Stimulated activated CD4-positive, alpha-beta T cell treated with anti-CD3 and anti-CD28 coated beads, Interleukin-2, amount 100 ng/mL, for 24 hours (primary cell): ENCODE data around the gene SH3BGRL3.
A peak's percentile ranks its signal among the peaks of the same experiment; 100 is the strongest.
"Not testable (repeated sequence)": the region's sequence is repeated elsewhere in the genome, so short reads cannot be mapped to it uniquely, and the experiment has no call there.

Experiments
- DNase-seq, 2 donors: peaks; one replicate each; pipeline ENCODE4 v3.0.0-alpha.2; 2020

The SH3BGRL3 gene

DNA sequence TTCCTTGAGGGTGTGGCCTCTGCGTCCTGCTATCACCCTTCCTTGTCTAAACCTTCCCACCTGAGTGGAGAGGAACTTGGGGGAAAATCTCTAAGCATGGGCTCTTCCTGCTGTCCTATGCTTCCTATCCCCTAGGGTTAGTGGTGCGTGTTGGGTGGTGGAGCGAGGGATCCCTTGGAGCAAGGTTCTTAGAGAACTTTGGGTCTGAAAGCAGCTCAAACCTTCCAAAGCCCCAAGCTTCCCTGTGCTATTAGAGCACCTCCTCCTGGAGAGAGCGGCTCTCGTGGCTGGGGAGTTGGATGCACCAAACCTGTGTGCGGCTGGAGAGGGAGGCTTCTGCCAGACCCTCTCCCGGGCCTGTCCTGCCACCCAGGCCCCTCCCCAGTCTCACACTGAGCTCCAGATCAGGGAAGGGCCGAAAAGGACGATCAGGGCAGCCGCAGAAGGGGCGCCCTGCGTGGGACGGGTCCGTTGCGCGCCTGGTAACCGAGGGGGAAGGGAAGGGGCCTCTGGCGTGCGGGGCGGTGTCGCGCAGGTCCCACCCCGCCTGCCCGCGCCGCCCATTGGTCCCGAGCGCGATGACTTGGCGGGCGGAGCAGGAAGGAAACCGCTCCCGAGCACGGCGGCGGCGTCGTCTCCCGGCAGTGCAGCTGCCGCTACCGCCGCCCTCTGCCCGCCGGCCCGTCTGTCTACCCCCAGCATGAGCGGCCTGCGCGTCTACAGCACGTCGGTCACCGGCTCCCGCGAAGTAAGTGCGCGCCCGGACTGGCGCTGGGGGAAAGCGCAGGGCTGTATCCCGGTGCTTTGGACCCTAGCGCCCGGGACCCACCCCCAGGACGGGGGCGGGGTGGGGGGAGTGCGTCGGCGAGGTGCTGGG is at the start of gene SH3BGRL3:
Gene SH3BGRL3, plus strand, starts transcription at position 631 of the 877 bp plus-strand sequence. Its CDS starts 70 bp downstream, at position 701.
- peak; percentile 84 to 88 for DNase-seq

DNA sequence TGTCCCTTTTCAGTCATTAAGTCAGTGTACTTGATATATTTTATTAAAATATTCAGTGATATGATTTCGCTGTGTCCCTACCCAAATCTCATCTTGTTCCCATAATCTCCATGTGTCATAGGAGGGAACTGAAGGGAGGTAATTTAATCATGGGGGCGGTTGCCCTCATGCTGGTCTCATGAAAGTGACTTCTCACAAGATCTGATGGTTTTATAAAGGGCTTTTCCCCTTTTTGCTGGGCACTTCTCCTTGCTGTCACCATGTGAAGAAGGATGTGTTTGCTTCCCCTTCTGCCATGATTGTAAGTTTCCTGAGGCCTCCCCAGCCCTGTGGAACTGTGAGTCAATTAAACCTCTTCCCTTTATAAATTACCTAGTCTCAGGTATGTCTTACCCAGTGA is 49.2 kb upstream of the SH3BGRL3 start:
- not testable (repeated sequence) for DNase-seq

DNA sequence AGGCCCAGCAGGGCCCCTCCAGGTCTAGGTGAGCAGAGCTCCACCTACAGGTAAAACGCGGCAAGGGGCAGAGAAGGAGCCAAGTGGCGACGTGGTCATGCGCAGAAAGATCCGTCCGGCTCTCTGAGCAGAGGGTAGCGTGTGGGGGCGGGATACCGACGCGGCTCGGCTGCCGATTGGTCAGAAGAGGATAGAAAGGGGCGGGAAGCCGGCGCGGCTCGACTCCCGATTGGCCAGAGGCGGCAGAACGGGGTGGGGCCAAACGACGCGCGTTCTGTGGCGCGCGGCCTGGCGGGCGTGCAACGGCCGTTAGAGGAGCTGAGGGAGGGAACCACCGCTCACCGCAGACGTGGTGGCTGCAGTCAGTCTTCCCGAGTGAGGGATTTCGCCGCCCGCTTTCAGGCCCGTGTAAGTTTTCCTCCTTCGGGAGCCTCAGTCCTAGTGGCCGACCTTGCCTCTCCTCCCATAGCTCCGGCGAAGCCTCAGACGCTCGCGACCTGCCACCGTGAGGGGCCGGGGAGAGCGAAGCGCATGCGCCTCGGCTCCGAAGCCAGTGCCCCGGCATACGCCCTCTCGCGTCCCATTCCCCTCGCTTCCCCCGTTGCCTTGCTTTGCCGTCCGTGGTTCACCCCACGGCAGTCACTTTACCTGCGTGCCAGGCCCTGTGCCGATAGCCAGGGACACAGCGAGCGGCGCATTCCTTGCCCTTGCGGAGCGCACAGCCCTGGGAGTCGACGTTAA is 45.8 kb upstream of the SH3BGRL3 start, which contains the start of gene CEP85:
Gene CEP85, plus strand, starts transcription at position 298 of the 741 bp plus-strand sequence. CDS start 5,584 bp downstream, outside the sequence.
- peak; percentile 98 for DNase-seq

DNA sequence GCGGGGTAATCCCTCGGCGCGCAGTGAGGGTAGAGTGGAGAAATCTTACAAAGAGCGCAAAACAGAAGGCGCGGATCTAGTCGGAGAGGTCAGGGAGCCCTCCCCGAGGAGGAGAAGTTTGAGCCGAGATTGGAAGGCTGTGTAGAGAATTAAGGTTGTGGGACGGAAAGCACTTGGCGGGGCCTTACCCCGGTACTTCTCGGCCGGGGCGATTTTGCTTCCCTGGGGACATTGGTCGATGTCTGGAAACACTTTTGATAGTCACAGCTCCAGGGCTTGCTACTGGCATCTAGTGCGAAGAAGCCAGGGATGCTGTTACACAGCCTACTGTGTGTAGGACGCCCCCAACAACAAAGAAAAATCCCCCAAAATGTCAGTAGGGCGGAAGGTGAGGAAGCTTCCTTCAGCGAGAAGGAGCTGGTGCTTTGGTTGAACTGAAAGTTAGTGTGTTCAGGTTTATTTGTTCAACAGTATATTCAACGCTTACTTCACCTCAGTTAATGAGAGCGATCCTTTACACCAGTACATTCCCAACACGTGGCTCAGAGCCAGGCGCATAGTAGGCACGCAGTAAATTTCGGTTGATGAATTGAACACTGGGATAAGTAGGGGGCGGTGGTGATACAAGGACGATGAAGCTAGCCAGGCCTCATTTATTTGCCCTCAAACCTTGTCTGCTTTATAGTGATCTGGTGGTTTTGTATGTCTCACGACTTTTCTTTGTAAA is 45.1 kb upstream of the SH3BGRL3 start:
- peak in 1 of 2 donors; percentile 11 for DNase-seq

DNA sequence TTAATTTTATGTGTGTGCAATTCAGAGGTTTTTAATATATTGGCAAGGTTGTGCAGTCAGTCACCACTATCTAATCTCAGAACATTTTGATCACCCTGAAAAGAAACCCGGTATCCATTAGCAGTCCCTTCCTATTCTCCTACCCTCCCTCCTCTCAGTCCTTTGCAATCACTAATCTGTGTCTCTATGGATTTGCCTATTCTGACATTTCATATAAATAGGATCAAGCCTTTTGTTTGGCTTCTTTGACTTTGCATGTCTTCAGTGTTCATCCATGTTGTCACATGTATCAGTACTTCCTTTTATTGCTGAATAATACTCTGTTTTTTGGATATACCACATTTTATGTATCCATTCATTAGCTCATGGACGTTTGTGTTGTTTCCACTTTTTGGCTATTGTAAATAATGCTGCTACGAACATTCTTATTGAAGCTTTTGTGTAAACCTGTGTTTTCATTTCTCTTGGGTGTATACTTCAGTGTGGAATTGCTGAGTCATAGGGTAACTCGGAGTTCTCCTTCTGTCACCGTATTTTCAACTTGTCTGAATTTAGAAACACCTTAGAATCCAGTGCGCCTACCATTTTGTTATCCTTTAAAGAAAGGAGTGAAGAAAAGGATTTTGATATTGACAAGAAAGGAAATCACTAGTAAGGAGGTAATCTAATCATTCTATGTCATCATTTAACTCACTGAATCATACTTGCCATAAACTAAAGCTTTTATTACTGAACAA is 42.5 kb upstream of the SH3BGRL3 start:
- no peak for DNase-seq

DNA sequence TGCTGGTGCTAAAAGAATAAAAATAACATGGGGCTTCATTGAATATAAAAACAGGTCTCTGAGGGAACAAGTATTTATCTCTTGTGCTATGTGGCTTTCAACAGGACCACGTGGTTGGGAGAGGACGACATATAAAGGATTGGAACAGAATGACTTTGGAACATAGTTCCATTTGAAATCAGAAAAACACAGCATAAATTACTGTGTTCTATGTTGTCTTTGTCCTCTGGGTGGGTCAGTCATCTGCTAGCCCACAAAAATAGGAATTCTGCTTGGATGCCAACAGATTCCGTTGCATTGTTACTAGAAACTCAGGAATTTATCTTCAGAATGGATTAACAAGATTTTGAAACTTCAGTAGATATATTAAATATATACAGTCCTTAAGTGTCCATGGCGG is 40.0 kb upstream of the SH3BGRL3 start:
- no peak for DNase-seq

DNA sequence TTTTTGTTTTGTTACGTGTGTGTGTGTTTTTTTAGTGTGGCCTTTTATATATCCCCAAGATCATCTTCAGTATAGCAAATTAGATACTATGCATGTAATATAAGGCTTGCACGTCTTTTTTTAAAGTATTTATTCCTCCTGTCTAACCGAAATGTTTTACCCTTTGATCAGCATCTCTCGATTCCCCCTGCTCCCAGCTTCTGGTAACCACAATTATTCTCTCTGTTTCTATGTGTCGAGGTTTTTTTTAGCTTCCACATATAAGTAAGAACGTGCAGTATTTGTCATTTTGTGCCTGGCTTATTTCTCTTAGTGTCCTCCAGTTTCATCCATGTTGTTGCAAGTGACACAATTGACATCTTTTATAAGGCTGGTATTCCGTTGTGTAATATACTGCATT is 27.2 kb upstream of the SH3BGRL3 start:
- DNase-seq, result no peak

DNA sequence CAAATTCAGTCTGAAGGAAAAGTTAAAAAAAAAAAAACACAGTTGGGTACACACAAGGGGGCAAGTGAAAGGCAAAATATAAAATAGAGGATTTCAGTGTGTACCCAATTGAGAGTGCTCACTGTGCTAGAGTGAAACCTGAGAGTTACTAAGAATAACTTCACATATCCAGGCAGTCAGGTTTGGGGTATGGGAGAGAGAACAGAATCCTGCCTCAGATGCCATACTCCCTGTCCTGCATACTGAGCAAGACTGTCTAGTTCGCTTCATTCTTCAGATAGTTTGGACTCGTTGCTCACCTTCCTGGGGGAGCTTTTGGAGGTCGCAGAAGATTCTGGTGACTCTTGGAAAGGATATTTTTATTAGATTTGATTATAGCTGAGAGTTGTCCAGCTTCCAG is 25.5 kb upstream of the SH3BGRL3 start:
- DNase-seq, result no peak

DNA sequence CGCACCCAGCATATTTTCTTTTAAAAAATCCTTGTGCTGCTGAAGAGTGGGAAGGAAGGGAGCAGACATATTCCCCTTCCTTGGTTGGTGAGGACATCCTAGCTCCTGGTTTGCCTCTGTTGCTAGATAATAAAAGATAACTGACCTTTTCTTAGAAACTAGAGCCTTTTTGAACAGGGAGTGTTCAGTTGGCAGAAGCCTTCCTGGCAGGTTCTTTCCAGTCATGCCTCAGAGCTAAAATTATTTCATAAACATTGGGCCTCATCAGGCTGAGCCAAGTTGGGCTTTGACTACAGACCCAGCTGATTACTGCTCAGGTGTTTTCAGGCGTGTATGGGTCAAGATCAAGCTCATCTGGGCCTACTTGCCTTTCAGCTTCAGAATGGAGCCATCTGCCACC is 22.7 kb upstream of the SH3BGRL3 start:
- DNase-seq, result no peak

DNA sequence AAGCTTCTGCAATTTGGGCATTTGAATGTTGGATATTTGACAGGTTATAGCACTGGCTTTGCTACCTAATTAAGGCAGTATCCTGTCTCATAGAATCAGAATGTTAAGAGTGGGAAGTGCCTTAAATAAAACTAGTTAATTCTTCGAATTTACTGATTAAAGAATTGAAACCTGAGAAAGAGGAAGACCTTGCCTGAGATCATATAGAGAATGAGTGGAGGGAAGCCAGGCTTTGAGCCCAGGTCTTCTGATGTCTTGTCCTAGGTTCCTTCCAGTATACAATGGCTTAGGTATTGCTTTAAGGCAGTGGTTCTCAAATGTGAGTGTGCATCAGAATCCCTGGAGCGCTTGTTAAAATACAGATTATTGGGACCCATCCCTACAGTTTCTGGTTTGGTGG is 20.9 kb upstream of the SH3BGRL3 start:
- no peak for DNase-seq

DNA sequence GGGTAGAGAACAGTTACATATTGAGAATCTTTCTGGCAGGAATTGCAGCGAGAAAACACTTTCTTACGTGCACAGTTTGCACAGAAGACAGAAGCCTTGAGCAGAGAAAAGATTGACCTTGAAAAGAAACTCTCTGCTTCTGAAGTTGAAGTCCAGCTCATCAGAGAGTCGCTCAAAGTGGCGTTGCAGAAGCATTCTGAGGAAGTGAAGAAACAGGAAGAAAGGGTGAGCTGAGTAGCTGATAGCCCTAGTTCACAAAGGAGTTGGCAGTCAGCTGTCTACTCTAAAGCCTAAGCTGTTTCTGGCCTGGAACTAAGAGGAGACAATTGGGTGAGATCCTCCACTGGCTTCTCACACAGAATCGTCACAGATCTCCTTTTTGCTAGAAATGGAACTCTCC is 20.3 kb upstream of the SH3BGRL3 start:
- DNase-seq, result no peak

DNA sequence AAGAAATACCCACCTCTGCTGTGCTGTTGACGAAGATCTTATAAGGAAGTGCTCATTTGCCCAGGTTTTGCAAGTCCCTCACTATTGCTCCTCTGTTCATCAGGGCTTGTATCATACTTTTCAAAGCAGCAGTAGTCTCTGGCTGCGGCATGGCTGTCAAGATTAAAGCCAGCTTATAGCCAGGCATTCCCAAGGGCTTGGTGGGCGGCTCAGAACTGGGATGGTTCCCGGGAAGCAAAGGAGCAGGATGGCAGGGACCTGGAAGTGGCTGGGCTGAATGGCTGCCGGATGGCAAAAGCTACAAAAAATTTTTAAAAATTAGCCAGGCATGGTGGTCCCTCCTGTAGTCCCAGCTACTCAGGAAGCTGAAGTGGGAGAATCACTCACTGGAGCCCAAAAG is 16.7 kb upstream of the SH3BGRL3 start:
- no peak for DNase-seq

DNA sequence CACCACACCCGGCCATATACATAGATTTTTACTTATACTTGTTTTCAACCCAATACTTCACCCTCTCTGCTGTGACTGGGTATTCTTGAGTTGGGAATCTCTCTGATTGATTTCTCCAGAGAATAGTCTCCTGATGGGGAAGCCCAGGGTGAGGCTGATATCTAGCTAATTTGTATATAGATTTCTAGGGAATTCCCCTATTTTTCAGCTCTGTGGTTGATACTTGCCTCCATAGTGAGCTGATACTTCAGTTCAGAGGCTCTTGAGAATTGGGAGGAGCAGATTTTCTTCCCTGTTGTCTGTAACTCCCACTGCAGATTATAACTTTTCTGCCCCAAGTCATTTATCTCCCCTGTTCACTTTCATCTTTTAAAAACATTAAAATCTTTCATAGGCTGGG is 14.5 kb upstream of the SH3BGRL3 start:
- no peak for DNase-seq

DNA sequence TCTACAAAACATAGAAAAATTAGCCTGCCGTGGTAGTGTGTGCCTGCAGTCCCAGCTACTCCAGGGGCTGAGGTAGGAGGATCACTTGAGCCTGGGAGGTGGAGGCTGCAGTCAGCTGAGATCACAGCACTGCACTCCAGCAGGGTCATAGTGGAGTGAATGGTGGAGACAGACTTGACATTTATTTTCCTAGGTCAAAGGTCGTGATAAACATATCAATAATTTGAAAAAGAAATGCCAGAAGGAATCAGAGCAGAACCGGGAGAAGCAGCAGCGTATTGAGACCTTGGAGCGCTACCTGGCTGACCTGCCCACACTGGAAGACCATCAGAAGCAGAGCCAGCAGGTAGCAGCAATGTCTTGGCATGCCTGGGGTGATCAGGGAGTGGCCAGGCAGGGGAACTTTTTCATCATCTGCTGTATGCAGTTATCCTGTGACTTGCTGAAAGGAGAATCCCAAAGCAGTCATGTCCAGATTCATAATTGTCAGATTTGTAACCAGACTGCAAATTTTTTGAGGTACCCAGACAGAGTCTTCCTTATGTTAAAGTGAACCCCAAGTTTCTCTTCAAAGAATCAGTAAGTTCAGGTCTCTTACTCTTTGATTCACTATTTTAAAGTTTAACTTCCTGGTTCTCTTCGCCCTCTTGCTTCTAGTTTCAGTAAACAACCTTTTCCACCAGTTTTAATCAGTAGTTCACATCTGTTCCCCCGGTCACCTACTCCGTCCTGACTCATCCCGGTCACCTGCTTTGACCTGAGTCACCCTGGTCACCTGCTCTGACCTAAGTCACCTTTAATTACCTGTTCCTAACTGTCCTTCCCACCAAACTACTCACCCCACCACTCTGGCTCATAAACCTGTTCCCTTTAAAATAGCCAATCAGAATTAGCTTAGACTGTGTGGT is 11.3 kb upstream of the SH3BGRL3 start:
- DNase-seq, result no peak

DNA sequence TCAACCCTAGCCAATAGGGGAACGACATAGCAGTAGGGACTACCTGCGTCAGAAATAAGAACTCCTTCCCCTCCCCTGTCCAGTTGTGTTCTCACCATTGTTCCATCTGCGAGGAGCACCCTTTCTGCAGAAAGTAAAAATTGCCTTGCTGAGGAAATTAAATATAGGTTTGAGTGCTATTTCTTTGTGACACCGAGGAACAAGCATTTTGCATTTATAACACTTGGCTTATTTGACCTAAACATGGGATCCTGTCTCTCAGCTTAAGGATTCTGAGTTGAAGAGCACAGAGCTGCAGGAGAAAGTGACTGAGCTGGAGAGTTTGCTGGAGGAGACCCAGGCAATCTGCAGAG is 10.7 kb upstream of the SH3BGRL3 start:
- DNase-seq, result no peak

DNA sequence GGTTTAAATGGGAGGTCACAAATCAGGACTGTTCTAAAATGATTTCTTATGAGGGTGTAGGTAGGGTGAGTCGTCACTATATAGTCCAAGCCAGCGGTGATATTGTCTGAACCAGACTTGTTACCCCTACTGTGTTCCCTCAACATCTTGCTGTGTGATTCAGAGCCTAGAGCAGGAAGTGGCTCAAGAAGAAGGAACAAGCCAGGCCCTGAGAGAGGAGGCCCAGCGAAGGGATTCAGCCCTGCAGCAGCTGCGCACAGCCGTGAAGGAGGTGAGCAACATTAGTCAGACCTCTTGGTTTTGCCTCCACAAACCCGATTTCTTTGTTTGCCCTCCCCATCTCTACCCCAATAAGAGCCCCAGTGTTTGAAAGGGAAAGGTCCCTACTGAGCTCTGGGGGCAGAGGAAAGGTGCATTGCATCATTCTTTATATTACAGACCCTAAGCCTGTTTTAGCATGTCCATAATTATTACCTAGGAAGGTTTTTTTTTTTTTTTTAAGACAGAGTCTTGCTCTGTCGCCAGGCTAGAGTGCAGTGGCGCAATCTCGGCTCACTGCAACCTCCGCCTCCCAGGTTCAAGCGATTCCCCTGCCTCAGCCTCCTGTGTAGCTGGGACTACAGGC is 5.0 kb upstream of the SH3BGRL3 start:
- peak in 1 of 2 donors; percentile 20 for DNase-seq

DNA sequence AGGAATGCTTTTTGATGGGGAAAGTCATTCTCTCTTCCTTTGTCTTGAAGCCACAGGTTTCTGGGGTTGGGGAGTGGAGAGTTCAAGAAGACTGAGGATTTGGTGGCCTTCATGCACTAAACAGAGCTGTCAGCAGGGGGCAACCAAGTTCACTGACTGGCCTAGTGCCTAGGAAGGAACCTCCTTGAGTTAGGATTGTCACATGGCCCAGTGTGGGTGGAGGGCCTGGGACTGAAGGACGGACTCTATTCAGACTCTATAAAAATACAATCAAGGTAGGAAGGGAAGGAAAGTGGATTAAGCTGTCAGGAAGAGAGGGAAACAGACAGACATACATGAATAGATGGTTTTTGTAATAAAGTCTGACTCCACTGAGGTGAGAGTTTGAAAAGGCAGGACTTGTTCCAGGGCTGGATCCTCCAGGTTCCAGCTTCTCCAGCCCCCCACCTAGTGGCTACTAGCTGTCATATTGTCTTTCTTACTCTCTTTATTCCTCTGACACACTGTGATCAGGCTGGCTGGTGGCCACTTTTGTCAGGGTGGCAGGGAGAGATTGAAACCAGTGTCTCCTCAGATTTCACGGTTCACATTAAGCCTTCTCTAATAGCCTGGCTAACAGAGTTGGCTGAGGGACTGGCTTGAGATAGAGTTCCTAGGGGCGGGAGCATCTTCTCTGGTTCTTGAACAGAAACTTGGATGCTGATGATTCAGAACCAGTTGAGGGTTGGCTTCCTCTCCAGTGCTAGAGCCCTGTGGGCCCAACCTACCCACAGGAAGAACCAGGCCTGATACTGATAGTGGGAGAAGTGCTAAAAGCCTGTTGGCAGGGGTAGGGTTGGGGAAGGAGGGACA is 4.1 kb upstream of the SH3BGRL3 start:
- DNase-seq, result peak; percentile 82 to 85

DNA sequence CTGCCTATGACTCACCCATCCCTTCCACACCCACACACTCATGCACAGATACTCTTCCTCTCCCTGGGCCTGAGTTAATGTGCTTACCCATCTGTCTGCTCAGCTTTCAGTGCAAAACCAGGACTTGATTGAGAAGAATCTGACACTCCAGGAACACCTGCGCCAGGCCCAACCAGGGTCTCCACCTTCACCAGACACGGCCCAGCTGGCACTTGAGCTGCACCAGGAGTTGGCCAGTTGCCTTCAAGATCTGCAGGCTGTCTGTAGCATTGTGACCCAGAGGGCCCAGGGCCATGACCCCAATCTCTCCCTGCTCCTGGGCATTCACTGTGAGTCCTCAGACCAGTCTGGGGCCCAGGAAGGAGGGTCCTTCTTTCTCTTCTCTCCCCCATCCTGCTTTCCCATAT is 3.5 kb upstream of the SH3BGRL3 start:
- DNase-seq, result no peak

DNA sequence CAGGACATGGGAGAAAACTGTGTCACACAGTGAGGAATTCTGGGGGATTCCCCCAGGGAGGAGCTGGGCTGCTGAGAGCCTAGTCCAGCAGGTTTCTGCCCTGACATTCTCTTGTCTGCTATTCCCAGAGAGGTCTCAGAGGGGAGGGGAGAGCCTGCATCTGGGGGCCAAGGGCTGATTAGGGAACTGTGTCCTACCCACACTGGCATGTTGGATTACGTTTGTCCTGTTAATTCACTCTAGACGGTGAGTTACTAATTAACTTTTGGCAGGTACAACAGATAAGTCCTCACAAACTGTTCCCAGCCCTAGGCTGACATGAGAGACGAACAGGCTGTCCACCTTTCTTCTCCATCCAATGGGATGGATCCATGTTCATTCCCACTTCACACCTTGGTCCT is 2.6 kb upstream of the SH3BGRL3 start:
- no peak for DNase-seq

DNA sequence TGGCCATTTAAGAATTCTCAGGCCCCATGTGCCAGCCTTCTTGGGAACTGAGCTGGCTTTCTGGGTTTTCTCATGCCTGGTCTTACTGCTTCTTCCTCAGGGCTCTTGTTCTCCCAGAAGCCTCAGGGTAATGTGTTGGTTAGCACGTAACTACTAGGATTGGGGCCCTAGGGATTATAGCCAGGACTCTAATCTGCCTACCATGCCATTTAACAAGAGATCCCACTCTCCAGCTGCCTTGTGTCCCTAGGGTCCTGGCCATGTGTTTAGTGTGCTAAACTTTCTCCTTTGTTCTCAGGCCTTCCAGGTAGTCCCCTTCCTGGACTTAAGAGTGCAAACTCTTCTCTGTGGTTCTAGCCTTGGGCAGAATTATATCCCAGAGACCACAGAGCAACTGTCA is 2.2 kb upstream of the SH3BGRL3 start:
- DNase-seq, result no peak
